Epithelial cell of esophagus (primary cell): Measurements from ENCODE around the gene RHBDD2.
A peak's percentile ranks its signal among the peaks of the same experiment; 100 is the strongest.
"Not testable (repeated sequence)": the region's sequence is repeated elsewhere in the genome, so short reads cannot be mapped to it uniquely, and the experiment has no call there.

Experiments used
- DNase-seq: peaks from one replicate; pipeline ENCODE4 v3.0.0; 2010; ENCODE audit warnings: low read depth
- H3K4me3 ChIP-seq: 2 replicates; pipeline ENCODE4 v1.5.1; 2011; ENCODE audit warnings: mild to moderate bottlenecking, low read length, control low read depth
- CTCF ChIP-seq: IDR thresholded peaks from 2 replicates; pipeline ENCODE4 v1.5.1; 2011; ENCODE audit warnings: low read depth, mild to moderate bottlenecking, low read length, control low read depth, inconsistent platforms; ENCODE audit not compliant: insufficient read depth; ENCODE audit errors: missing control alignments

The RHBDD2 gene

GRCh38 chr7:75885036-75885435 is 6.2 kb downstream of the RHBDD2 start:
- no peak overlapping the region for H3K4me3 ChIP-seq
- DNase-seq: no peak
- TF ChIP-seq CTCF: no peak

DNA sequence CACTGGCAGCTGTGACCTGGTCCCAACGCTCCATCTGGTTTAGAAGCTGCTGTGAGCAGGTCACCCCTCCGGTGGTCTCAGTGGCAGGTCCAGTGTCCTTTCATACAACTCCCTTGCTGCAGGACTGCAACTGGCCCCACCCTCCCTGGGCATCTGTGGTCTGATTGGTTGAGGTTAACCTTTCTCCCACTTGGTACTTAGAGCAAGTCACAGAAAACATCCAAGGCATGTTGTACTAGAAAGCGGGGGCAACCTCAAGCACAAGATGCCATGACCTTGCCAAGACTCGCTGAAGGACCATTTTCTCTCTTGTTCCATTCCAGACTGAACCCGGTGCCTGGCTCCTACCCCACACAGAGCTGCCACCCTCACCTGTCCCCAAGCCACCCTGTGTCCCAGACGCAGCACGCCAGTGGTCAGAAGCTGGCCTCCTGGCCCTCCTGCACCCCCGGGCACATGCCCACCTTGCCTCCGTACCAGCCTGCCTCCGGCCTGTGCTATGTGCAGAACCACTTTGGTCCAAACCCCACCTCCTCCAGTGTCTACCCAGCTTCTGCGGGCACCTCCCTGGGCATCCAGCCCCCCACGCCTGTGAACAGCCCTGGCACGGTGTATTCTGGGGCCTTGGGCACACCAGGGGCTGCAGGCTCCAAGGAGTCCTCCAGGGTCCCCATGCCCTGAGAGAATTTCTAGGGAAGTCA is 9.0 kb downstream of the RHBDD2 start:
- no peak for TF ChIP-seq CTCF
- no peak overlapping the region for H3K4me3 ChIP-seq
- no peak for DNase-seq

- no peak for TF ChIP-seq CTCF
- no peak for DNase-seq
Measured at GRCh38 chr7:75888464-75889222, 9.8 kb downstream of the RHBDD2 start.

DNA sequence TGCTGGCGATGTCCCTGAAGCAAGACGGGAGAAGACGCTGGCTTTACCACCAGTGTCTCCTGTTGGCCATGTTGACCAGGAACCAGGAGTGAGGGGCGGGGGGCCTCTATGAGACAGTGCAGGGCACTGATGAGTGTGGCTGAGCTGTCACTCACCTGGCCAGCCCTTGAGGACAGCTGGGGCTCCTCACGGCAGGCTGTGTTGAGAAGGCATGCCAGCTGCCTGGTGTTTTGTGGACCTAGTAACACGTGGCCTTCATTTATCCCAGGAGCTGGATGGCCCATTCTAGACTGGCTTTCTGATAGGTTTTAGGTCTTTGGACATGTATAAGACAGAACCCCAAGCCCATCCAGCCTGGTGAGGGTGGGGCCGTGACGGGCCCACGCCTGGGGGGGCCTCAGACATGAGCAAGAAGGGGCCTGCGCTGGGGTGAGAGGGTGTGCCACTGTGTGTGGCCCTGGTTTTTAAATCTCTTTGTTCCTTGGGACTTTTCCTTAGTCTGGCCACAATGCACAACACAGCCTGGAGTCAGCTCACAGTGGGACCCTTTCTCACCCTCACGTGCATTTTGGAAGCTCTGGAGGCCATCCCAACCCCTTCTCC is 10.5 kb downstream of the RHBDD2 start:
- no peak overlapping the region for H3K4me3 ChIP-seq
- no peak for TF ChIP-seq CTCF

More at GRCh38 chr7:75888464-75889222, 9.8 kb downstream of the RHBDD2 start:
- H3K4me3 ChIP-seq: no peak overlapping the region

DNA sequence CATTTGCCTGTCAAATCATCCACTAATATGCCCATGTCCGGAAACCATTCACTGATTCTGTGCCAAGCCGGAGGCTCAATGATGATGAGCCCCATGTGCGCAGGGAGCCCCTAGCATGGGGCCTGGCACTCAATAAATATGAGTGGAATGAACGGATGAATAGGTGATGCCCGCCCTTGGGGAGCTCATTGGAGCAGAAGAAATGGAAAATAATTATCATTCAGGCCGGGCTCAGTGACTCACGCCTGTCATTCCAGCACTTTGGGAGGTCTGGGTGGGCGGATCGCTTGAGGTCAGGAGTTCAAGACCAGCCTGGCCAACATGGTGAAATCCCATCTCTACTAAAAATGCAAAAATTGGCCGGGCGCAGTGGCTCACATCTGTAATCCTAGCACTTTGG is 11.0 kb downstream of the RHBDD2 start:
- DNase-seq: no peak
- no peak overlapping the region for H3K4me3 ChIP-seq
- no peak for TF ChIP-seq CTCF

More for the DNA sequence above, 10.5 kb downstream of the RHBDD2 start:
- no peak for DNase-seq

GRCh38 chr7:75891237-75891636 is 12.4 kb downstream of the RHBDD2 start:
- DNase-seq: peak; percentile 33
- H3K4me3 ChIP-seq: not testable (repeated sequence)

GRCh38 chr7:75891815-75892411 is 13.1 kb downstream of the RHBDD2 start:
- H3K4me3 ChIP-seq: no peak overlapping the region
- no peak for DNase-seq
- no peak for TF ChIP-seq CTCF
